DND-41 (cell line): Measurements from ENCODE around the gene SLC1A4.

Source experiments
- ATAC-seq: fragments of 200-7000 bp; cut with Tn5 transposase; 3 replicates; pipeline ENCODE4 v1.9.1; 2021; ENCODE audit warnings: low read depth; ENCODE audit not compliant: insufficient read depth
- DNase-seq: peaks from one replicate; pipeline ENCODE4 v3.0.0-alpha.2; 2020
- H2AFZ ChIP-seq: 2 replicates; pipeline ENCODE4 v1.6.0; 2012; ENCODE audit warnings: low read depth, low read length
- H3K27ac ChIP-seq: 2 replicates; pipeline ENCODE4 v1.5.1; 2012; ENCODE audit warnings: low read length, inconsistent platforms
- H3K27me3 ChIP-seq: fragments of 200-600 bp; sonication (generic); 2 replicates; pipeline ENCODE4 v1.6.0; 2012; ENCODE audit warnings: low read length, mild to moderate bottlenecking, inconsistent platforms; ENCODE audit not compliant: insufficient read depth, poor library complexity
- H3K36me3 ChIP-seq: 2 replicates; pipeline ENCODE4 v1.5.1; 2012; ENCODE audit warnings: low read length, inconsistent platforms; ENCODE audit not compliant: insufficient read depth
- H3K4me1 ChIP-seq: 2 replicates; pipeline ENCODE4 v1.5.1; 2012; ENCODE audit warnings: mild to moderate bottlenecking, low read length; ENCODE audit not compliant: insufficient read depth
- H3K4me2 ChIP-seq: 2 replicates; pipeline ENCODE4 v1.6.0; 2012; ENCODE audit warnings: mild to moderate bottlenecking, moderate library complexity, low read length, inconsistent platforms; ENCODE audit not compliant: insufficient read depth
- H3K4me3 ChIP-seq, 2 experiments: fragments of 200-600 bp in 1 of 2; shearing (Covaris generic) in 1 of 2; 2 replicates each; pipeline ENCODE4 v1.5.1; 2012 to 2016; ENCODE audit warnings: inconsistent platforms in 2 of 2, low read length in 2 of 2, mild to moderate bottlenecking in 2 of 2, low read depth in 1 of 2, moderate library complexity in 1 of 2
- H3K79me2 ChIP-seq: 2 replicates; pipeline ENCODE4 v1.6.0; 2012; ENCODE audit warnings: low read length, inconsistent platforms; ENCODE audit not compliant: insufficient read depth
- H3K9ac ChIP-seq: 2 replicates; pipeline ENCODE4 v1.6.0; 2012; ENCODE audit warnings: low read depth, mild to moderate bottlenecking, inconsistent platforms, low read length, moderate library complexity
- H3K9me3 ChIP-seq: 2 replicates; pipeline ENCODE4 v1.5.1; 2012; ENCODE audit warnings: low read length, moderate library complexity, mild to moderate bottlenecking, inconsistent platforms; ENCODE audit not compliant: insufficient read depth, severe bottlenecking
- H4K20me1 ChIP-seq: 2 replicates; pipeline ENCODE4 v1.6.0; 2012; ENCODE audit warnings: low read length; ENCODE audit not compliant: insufficient read depth
- EZH2 ChIP-seq: IDR thresholded peaks from 3 replicates; pipeline ENCODE4 v1.6.1; 2012; ENCODE audit warnings: borderline replicate concordance, low read depth, mild to moderate bottlenecking, moderate library complexity, low read length, inconsistent platforms; ENCODE audit not compliant: severe bottlenecking
- TF ChIP-seq, protein P1 (sequence below): IDR thresholded peaks from 2 replicates; pipeline ENCODE4 v1.5.1; 2012; ENCODE audit warnings: borderline replicate concordance, low read length, moderate library complexity, mild to moderate bottlenecking; ENCODE audit not compliant: poor library complexity, severe bottlenecking; ENCODE audit errors: extremely low read depth

Gene SLC1A4

DNA sequence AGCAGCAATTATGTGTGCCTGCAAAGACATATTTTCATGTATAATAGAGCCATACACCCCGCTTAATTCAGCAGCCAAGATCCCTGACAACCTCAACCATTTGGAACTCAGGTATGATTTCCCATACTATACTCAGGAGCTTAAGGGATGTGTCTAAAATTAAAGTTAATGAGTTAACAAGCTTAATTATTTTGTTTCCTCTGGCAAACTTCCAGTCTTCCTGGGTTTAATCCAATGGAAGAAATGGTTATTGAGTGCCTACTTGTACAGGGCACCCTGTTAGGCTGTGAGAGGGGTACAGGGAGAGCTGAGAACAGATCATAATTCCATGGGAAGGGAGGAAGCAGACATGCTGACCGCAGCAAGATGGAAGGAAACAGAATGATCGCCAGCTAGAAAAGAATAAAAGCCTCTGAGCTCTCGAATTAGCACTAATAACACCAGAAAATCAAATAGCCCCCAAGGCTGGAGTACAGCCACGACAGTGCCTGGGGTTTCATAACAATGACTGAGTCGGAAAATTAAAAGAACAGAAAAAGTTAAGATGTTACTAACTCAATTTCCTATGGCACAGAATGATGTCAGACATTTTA, 46.2 kb downstream of the SLC1A4 start:
- Histone ChIP-seq H2AFZ (no peak overlapping the region), H3K9me3 (no peaks in the 10 kb centered on the region), H3K36me3 (no peaks in the 10 kb centered on the region), H3K79me2 (no peaks in the 10 kb centered on the region), H3K9ac (no peak overlapping the region), H3K4me3 (no peak overlapping the region), H3K4me1 (peaks cover 10% of the 10 kb centered on the region), H3K4me2 (no peak overlapping the region), H3K27me3 (no peaks in the 10 kb centered on the region), H4K20me1 (no peaks in the 10 kb centered on the region), H3K27ac (no peak overlapping the region)
- TF ChIP-seq EZH2, result no peak
- TF ChIP-seq, protein P1, sequence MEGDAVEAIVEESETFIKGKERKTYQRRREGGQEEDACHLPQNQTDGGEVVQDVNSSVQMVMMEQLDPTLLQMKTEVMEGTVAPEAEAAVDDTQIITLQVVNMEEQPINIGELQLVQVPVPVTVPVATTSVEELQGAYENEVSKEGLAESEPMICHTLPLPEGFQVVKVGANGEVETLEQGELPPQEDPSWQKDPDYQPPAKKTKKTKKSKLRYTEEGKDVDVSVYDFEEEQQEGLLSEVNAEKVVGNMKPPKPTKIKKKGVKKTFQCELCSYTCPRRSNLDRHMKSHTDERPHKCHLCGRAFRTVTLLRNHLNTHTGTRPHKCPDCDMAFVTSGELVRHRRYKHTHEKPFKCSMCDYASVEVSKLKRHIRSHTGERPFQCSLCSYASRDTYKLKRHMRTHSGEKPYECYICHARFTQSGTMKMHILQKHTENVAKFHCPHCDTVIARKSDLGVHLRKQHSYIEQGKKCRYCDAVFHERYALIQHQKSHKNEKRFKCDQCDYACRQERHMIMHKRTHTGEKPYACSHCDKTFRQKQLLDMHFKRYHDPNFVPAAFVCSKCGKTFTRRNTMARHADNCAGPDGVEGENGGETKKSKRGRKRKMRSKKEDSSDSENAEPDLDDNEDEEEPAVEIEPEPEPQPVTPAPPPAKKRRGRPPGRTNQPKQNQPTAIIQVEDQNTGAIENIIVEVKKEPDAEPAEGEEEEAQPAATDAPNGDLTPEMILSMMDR, result no peak
- ATAC-seq (no peak), DNase-seq (no peak)

DNA sequence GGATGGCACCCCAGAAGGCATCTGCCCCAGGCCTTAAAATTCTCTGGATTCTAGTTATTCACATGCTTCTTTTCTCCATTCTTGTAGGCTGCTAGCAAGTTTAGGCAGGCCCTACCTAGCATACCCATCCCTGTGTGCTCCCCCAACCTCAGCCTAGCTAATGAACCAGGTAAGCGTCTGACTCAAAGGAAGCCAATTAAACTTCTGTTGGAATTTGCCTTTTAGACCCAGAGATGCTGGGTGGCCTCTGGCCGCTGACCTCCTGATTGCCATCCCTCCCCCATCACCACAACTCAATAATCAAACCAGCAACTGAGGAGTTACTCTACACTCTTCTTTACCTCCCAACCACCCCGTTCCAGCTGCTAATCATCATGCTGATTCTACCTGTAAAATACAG, 48.0 kb downstream of the SLC1A4 start:
- ATAC-seq (no peak), DNase-seq (no peak)
- H3K9me3 ChIP-seq, result no peaks in the 10 kb centered on the region
- no peak overlapping the region for H3K9ac ChIP-seq
- H3K4me2 ChIP-seq, result no peak overlapping the region
- H3K79me2 ChIP-seq, result no peaks in the 10 kb centered on the region
- TF ChIP-seq, protein P1, result no peak
- TF ChIP-seq EZH2, result no peak
- H4K20me1 ChIP-seq, result no peaks in the 10 kb centered on the region
- no peaks in the 10 kb centered on the region for H3K36me3 ChIP-seq
- H3K27ac ChIP-seq, result no peak overlapping the region
- H3K4me3 ChIP-seq, result no peak overlapping the region
- H2AFZ ChIP-seq, result no peak overlapping the region
- no peaks in the 10 kb centered on the region for H3K27me3 ChIP-seq
- H3K4me1 ChIP-seq, result peaks cover 6% of the 10 kb centered on the region

DNA sequence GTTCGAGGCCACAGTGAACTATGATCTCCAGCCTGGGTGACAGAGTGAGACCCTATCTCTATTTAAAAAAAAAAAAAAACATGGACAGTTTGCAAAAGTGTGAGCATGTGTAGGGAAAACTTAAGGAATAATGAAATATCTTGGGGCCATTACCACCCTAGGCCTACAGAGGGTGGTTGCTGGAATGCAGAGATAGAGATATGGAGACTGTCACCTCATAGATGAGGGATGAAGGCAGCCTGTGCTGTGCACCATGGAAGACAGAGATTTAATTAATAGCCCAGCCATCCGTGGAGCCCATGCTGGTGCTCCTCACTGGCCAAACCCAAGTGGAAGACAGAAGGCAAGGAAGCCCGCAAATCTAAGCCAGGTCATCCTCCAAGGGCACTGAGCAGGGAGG, 50.4 kb downstream of the SLC1A4 start:
- H3K4me1 ChIP-seq, result peaks cover 6% of the 10 kb centered on the region
- H3K9ac ChIP-seq, result no peak overlapping the region
- TF ChIP-seq EZH2, result no peak
- TF ChIP-seq, protein P1, result no peak
- H3K4me2 ChIP-seq, result no peak overlapping the region
- peaks cover 9% of the 10 kb centered on the region for H3K9me3 ChIP-seq
- no peak overlapping the region for H3K27ac ChIP-seq
- H3K27me3 ChIP-seq, result no peaks in the 10 kb centered on the region
- DNase-seq, result no peak
- no peaks in the 10 kb centered on the region for H4K20me1 ChIP-seq
- no peak for ATAC-seq
- no peak overlapping the region for H2AFZ ChIP-seq
- peaks cover 3% of the 10 kb centered on the region; the same call in 1 of the 2 replicates for H3K36me3 ChIP-seq
- no peak overlapping the region for H3K4me3 ChIP-seq
- H3K79me2 ChIP-seq, result no peaks in the 10 kb centered on the region
